HepG2 (cell line): ENCODE results near the gene JPT2. TPM values are rescaled to one million over a fixed set of nuclear protein-coding genes. Genes with fewer than 3 reads are reported as not detected.

Experiments used
- ATAC-seq: fragments of 200-7000 bp; cut with Tn5 transposase; 3 replicates; pipeline ENCODE4 v1.9.1; 2020; ENCODE audit warnings: mild to moderate bottlenecking, moderate library complexity
- BruUV-seq: library from RNA; stranded (reverse); fragments of 400-500 nt; replicated peaks from 2 replicates; lab custom pipeline; 2021; lab: Mats Ljungman, UMichigan
- CTCF ChIA-PET: fragments of 300-600 bp; formaldehyde crosslinking; extraction: SDS; loops from one replicate; lab custom pipeline; 2021; ENCODE audit warnings: low total read pairs, inconsistent platforms, low intra/inter-chr PET ratio; lab: Yijun Ruan, JAX
- POLR2A ChIA-PET: fragments of 350-600 bp; sonication (Branson Sonifier 250); formaldehyde crosslinking; loops from one replicate; lab custom pipeline; 2020; ENCODE audit warnings: antibody characterized with exemption, inconsistent platforms; lab: Yijun Ruan, JAX
- DNase-seq: peaks from one replicate; pipeline ENCODE4 v3.0.0-alpha.2; 2015; ENCODE audit warnings: low spot score
- FAIRE-seq: peaks from 3 replicates; lab custom pipeline; 2011; peaks lifted over from hg19 to GRCh38; lab: Jason Lieb, UNC
- H2AFZ ChIP-seq: one replicate; pipeline ENCODE4 v1.6.1; 2011; ENCODE audit warnings: low read length, inconsistent platforms
- H3K27ac ChIP-seq: fragments of 300-600 bp; 3 replicates; pipeline ENCODE4 v1.8.0; 2011; ENCODE audit warnings: mixed run types, mild to moderate bottlenecking, mixed read lengths, low read length, inconsistent platforms; ENCODE audit not compliant: insufficient read depth; ENCODE audit errors: extremely low read length
- H3K27me3 ChIP-seq, 2 experiments: fragments of 200-600 bp in 1 of 2; 2 replicates in 1 of 2; 3 replicates in 1 of 2; pipeline versions ENCODE4 v1.6.0 to v1.8.0; 2011; ENCODE audit warnings: low read length in 2 of 2, mild to moderate bottlenecking in 2 of 2, moderate library complexity in 2 of 2, inconsistent platforms in 1 of 2; ENCODE audit not compliant: insufficient read depth in 2 of 2, control insufficient read depth in 1 of 2
- H3K36me3 ChIP-seq, 2 experiments: fragments of 200-600 bp in 1 of 2; replicated peaks in 1 of 2; 2 replicates in 1 of 2; 3 replicates in 1 of 2; pipeline versions ENCODE4 v1.5.1 to v1.8.0; 2011; ENCODE audit warnings: low read length in 2 of 2, inconsistent platforms in 1 of 2; ENCODE audit not compliant: insufficient read depth in 2 of 2, control insufficient read depth in 1 of 2
- H3K4me1 ChIP-seq: 2 replicates; pipeline ENCODE4 v1.5.1; 2012; ENCODE audit warnings: low read length, inconsistent platforms; ENCODE audit not compliant: insufficient read depth
- H3K4me2 ChIP-seq: 2 replicates; pipeline ENCODE4 v1.6.0; 2011; ENCODE audit warnings: low read depth, low read length, inconsistent platforms
- H3K4me3 ChIP-seq, 3 experiments: fragments of 200-600 bp in 1 of 3; sonication (generic), shearing (Covaris generic) in 1 of 3; replicated peaks in 1 of 3; 2 replicates each; pipeline ENCODE4 v1.5.1; 2011 to 2016; ENCODE audit warnings: low read length in 3 of 3, inconsistent platforms in 2 of 3, low read depth in 2 of 3, mild to moderate bottlenecking in 2 of 3, control low read depth in 1 of 3, mixed read lengths in 1 of 3; ENCODE audit not compliant: insufficient read depth in 1 of 3
- H3K79me2 ChIP-seq: one replicate; pipeline ENCODE4 v1.6.1; 2011; ENCODE audit warnings: low read length, inconsistent platforms; ENCODE audit not compliant: insufficient read depth
- H3K9ac ChIP-seq: 2 replicates; pipeline ENCODE4 v1.6.0; 2011; ENCODE audit warnings: mild to moderate bottlenecking, low read depth, low read length, inconsistent platforms; ENCODE audit not compliant: insufficient read depth
- H3K9me3 ChIP-seq: 2 replicates; pipeline ENCODE4 v1.5.1; 2012; ENCODE audit warnings: mild to moderate bottlenecking, low read length
- H4K20me1 ChIP-seq: 2 replicates; pipeline ENCODE4 v1.6.0; 2011; ENCODE audit warnings: inconsistent platforms, mild to moderate bottlenecking, low read length, moderate library complexity; ENCODE audit not compliant: insufficient read depth
- FLYWCH1 ChIP-seq: sonication (generic); formaldehyde crosslinking; IDR thresholded peaks from 2 replicates; pipeline ENCODE4 v1.8.1; 2023; ENCODE audit warnings: mild to moderate bottlenecking, missing genetic modification reagents
- HOMEZ ChIP-seq: IDR thresholded peaks from 2 replicates; pipeline ENCODE4 v1.6.1; 2016; ENCODE audit warnings: low read depth
- PRDM4 ChIP-seq: sonication (generic); formaldehyde crosslinking; IDR thresholded peaks from 2 replicates; pipeline ENCODE4 v1.9.0; 2021; ENCODE audit warnings: missing genetic modification reagents, borderline replicate concordance
- SRY ChIP-seq: sonication (generic); formaldehyde crosslinking; IDR thresholded peaks from 2 replicates; pipeline ENCODE4 v1.8.0; 2022; ENCODE audit warnings: mild to moderate bottlenecking, missing genetic modification reagents
- ZC3H13 ChIP-seq: sonication (generic); formaldehyde crosslinking; IDR thresholded peaks from 2 replicates; pipeline ENCODE4 v1.8.1; 2023; ENCODE audit warnings: mild to moderate bottlenecking, missing genetic modification reagents, moderate library complexity
- ZNF274 ChIP-seq: sonication (generic); formaldehyde crosslinking; IDR thresholded peaks from 2 replicates; pipeline ENCODE4 v1.5.1; 2020; ENCODE audit warnings: mild to moderate bottlenecking, missing genetic modification reagents
- ZNF850 ChIP-seq: sonication (generic); formaldehyde crosslinking; conservative IDR thresholded peaks from 2 replicates; pipeline ENCODE4 v1.9.0; 2021; ENCODE audit warnings: mild to moderate bottlenecking, missing genetic modification reagents
- ZSCAN29 ChIP-seq: sonication (generic); formaldehyde crosslinking; conservative IDR thresholded peaks from 2 replicates; pipeline ENCODE4 v1.4.0; 2020; ENCODE audit warnings: mild to moderate bottlenecking, missing genetic modification reagents
- WGBS: methylation state at CpG from one replicate; pipeline ENCODE4 v1.1.6; 2017; ENCODE audit warnings: low lambda C conversion rate; 5-methylcytosine and 5-hydroxymethylcytosine counted together
- in situ Hi-C: cut with HindIII; loops from 2 replicates; pipeline ENCODE4 v1.10.0; 2017; ENCODE audit warnings: low pct_unique_long_range_greater_than_20kb; ENCODE audit not compliant: extremely low pct_ligation_motif_present
- intact Hi-C: fragments of 100-400 bp; cut with micrococcal nuclease; formaldehyde crosslinking; loops from one replicate; pipeline ENCODE4 v1.10.0; 2022; ENCODE audit not compliant: unreplicated experiment
- polyA plus RNA-seq, 8 experiments: library from polyadenylated mRNA; depleted of rRNA in 3 of 8; stranded (reverse) in 7 of 8; unstranded in 1 of 8; fragments of >200 nt; fragmentation: Illumina TruSeq in 4 of 8; extraction: Trizol in 4 of 8; gene quantifications; 2 replicates each; pipeline versions ENCODE4 v1.2.1 to v1.2.3, GENCODE V29; 2011 to 2016; ENCODE audit warnings: low read depth in 4 of 8, missing spikeins in 1 of 8, mixed read lengths in 1 of 8; ENCODE audit not compliant: insufficient read depth in 1 of 8
- total RNA-seq, 5 experiments: library from RNA; depleted of rRNA; stranded (reverse); fragments of >200 nt; fragmentation: Illumina TruSeq; extraction: Trizol; gene quantifications; 2 replicates each; pipeline ENCODE4 v1.2.3, GENCODE V29; 2016; ENCODE audit warnings: low read depth in 1 of 5

The JPT2 gene
- total and polyA plus RNA-seq, 2 of the 13 experiments (the other 11 are each of a cell fraction or from before 2014, with no cell fraction given): 53.5 to 89.4 TPM

GRCh38 chr16:1676661-1677060 lies 1.4 kb upstream of the JPT2 start:
- Histone ChIP-seq H4K20me1 (0 out of 2 replicates have a peak, but pooled peaks cover 5% of the 10 kb centered on the region), H3K79me2 (peaks cover 32% of the 10 kb centered on the region), H3K27ac (no peak overlapping the region), H3K4me2 (no peak overlapping the region), H3K9me3 (no peaks in the 10 kb centered on the region), H3K27me3 (no peaks in the 10 kb centered on the region; a peak in 1 of 5 replicates), H2AFZ (no peak overlapping the region), H3K36me3 (peaks cover 10 to 46% of the 10 kb centered on the region in 2 experiments; a peak in 4 of 5 replicates), H3K9ac (no peak overlapping the region), H3K4me3 (no peak overlapping the region), H3K4me1 (peaks cover 27% of the 10 kb centered on the region)
- ChIA-PET CTCF (no interaction called here), POLR2A (interaction anchor here (2.0 kb wide), 1 partner anchor 9 kb away, joined by 6 read pairs; no protein-coding TSS in a partner anchor)
- DNase-seq (no peak), ATAC-seq (no peak), FAIRE-seq (no peak)
- intact Hi-C loops (no loop called here), in situ Hi-C loops (no loop called here)
- TF ChIP-seq HOMEZ (CRISPR knock-in tag) (no peak), ZNF850 (CRISPR knock-in tag) (no peak), SRY (no peak), ZNF274 (CRISPR knock-in tag) (no peak), FLYWCH1 (CRISPR knock-in tag) (no peak), ZSCAN29 (CRISPR knock-in tag) (no peak), PRDM4 (CRISPR knock-in tag) (no peak), ZC3H13 (CRISPR knock-in tag) (no peak)
- WGBS: 97% methylated on average over 11 of the region's 12 CpGs
- BruUV-seq: no TSS peak
